NCI-H187 treated with DMSO at 0.1 percent for 48 hours (cell line): Measurements from ENCODE around the gene PROB1.
"Not testable (repeated sequence)": the region's sequence is repeated elsewhere in the genome, so short reads cannot be mapped to it uniquely, and the experiment has no call there.

Source experiments
- DNase-seq: peaks from one replicate; lab custom pipeline; 2025; lab: John Stamatoyannopoulos, UW

PROB1 gene

GRCh38 chr5:139394654-139395566, at the start of gene PROB1:
Gene PROB1 (minus strand): TSS chr5:139395104. CDS start chr5:139395081, 23 bp downstream.
- no peak for DNase-seq

- no peak for DNase-seq
These were observed 49.0 kb upstream of the PROB1 start for GRCh38 chr5:139443831-139444453.

GRCh38 chr5:139440416-139440815, 45.5 kb upstream of the PROB1 start:
- not testable (repeated sequence) for DNase-seq

GRCh38 chr5:139439013-139439903, 44.4 kb upstream of the PROB1 start, which contains the start of gene DNAJC18:
Gene DNAJC18 (minus strand): TSS chr5:139439525. CDS start chr5:139439445, 80 bp downstream.
- peak; percentile 52 for DNase-seq

- no peak for DNase-seq
These were observed 43.8 kb upstream of the PROB1 start for GRCh38 chr5:139438707-139439012.

GRCh38 chr5:139435676-139436075, 40.8 kb upstream of the PROB1 start:
- no peak for DNase-seq

GRCh38 chr5:139431706-139432105, 36.8 kb upstream of the PROB1 start:
- no peak for DNase-seq

- no peak for DNase-seq
These were observed 35.1 kb upstream of the PROB1 start for GRCh38 chr5:139430015-139430414.

- DNase-seq, result no peak
These were observed 31.4 kb upstream of the PROB1 start for GRCh38 chr5:139426203-139426885.

- no peak for DNase-seq
These were observed 30.6 kb upstream of the PROB1 start for GRCh38 chr5:139425497-139425896.

- DNase-seq, result no peak
These were observed 27.5 kb upstream of the PROB1 start for GRCh38 chr5:139422307-139422893.

- DNase-seq, result no peak
These were observed 24.6 kb upstream of the PROB1 start for GRCh38 chr5:139419226-139420192.

- DNase-seq, result no peak
These were observed 23.9 kb upstream of the PROB1 start for GRCh38 chr5:139418793-139419192.

GRCh38 chr5:139417214-139417613, 22.3 kb upstream of the PROB1 start:
- peak; percentile 64 for DNase-seq

GRCh38 chr5:139416651-139417050, 21.7 kb upstream of the PROB1 start:
- DNase-seq, result no peak

GRCh38 chr5:139415869-139416268, 21.0 kb upstream of the PROB1 start:
- DNase-seq, result no peak

GRCh38 chr5:139415221-139415861, 20.4 kb upstream of the PROB1 start:
- no peak for DNase-seq

- no peak for DNase-seq
These were observed 19.8 kb upstream of the PROB1 start for GRCh38 chr5:139414581-139415130.

- DNase-seq, result no peak
These were observed 19.1 kb upstream of the PROB1 start for GRCh38 chr5:139413963-139414362.
